BJ (cell line): Measurements from ENCODE around the gene RIMS1. TPM values are rescaled to one million over a fixed set of nuclear protein-coding genes. Genes with fewer than 3 reads are reported as not detected.

ENCODE experiments used
- CTCF ChIA-PET: fragments of 350-600 bp; formaldehyde crosslinking; extraction: SDS; loops from one replicate; lab custom pipeline; 2021; ENCODE audit warnings: antibody characterized with exemption, inconsistent platforms; lab: Yijun Ruan, JAX
- POLR2A ChIA-PET: fragments of 300-600 bp; sonication (Branson Sonifier 250); formaldehyde crosslinking; extraction: SDS; loops from one replicate; lab custom pipeline; 2021; ENCODE audit warnings: antibody characterized with exemption; lab: Charles Lee
- DNase-seq: peaks from one replicate; pipeline ENCODE4 v3.0.0-alpha.2; 2011; ENCODE audit warnings: low read depth
- H3K27me3 ChIP-seq: 2 replicates; pipeline ENCODE4 v1.6.0; 2011; ENCODE audit warnings: low read length; ENCODE audit not compliant: control insufficient read depth, insufficient read depth
- H3K36me3 ChIP-seq: 2 replicates; pipeline ENCODE4 v1.5.1; 2011; ENCODE audit warnings: low read length; ENCODE audit not compliant: control insufficient read depth, insufficient read depth
- H3K4me3 ChIP-seq: 2 replicates; pipeline ENCODE4 v1.5.1; 2011; ENCODE audit warnings: low read depth, mild to moderate bottlenecking, control low read depth, low read length
- CTCF ChIP-seq: IDR thresholded peaks from 2 replicates; pipeline ENCODE4 v1.5.1; 2011; ENCODE audit warnings: low read depth, mild to moderate bottlenecking, control low read depth, inconsistent platforms, low read length, moderate library complexity; ENCODE audit not compliant: insufficient read depth
- polyA plus RNA-seq: library from polyadenylated mRNA; depleted of rRNA; stranded (reverse); fragments of >200 nt; gene quantifications from 2 replicates; pipeline ENCODE4 v1.2.3, GENCODE V29; 2011

Gene RIMS1
- polyA plus RNA-seq, 1 experiment = 0.28 TPM

- no peak overlapping the region for H3K4me3 ChIP-seq
- DNase-seq = no peak
- TF ChIP-seq CTCF = no peak
- CTCF ChIA-PET = no interaction called here
- H3K36me3 ChIP-seq = no peaks in the 10 kb centered on the region
- POLR2A ChIA-PET = no interaction called here
- 0 out of 2 replicates have a peak, but pooled peaks cover 3% of the 10 kb centered on the region for H3K27me3 ChIP-seq
Measured at GRCh38 chr6:72049376-72049775, 163.0 kb downstream of the RIMS1 start.

GRCh38 chr6:72061286-72061685 is 174.9 kb downstream of the RIMS1 start:
- no peak for DNase-seq
- POLR2A ChIA-PET = no interaction called here
- no peak for TF ChIP-seq CTCF
- CTCF ChIA-PET = no interaction called here
- H3K27me3 ChIP-seq = no peaks in the 10 kb centered on the region
- no peaks in the 10 kb centered on the region for H3K36me3 ChIP-seq
- no peak overlapping the region for H3K4me3 ChIP-seq

- no peak for DNase-seq
- Histone ChIP-seq H3K27me3 (no peaks in the 10 kb centered on the region; the same call in 1 of the 2 replicates), H3K36me3 (no peaks in the 10 kb centered on the region), H3K4me3 (no peak overlapping the region)
- ChIA-PET CTCF (no interaction called here), POLR2A (no interaction called here)
- no peak for TF ChIP-seq CTCF
Measured at GRCh38 chr6:72064399-72064975, 178.1 kb downstream of the RIMS1 start.

- CTCF ChIA-PET = no interaction called here
- TF ChIP-seq CTCF = no peak
- H3K27me3 ChIP-seq = no peaks in the 10 kb centered on the region
- H3K4me3 ChIP-seq = no peak overlapping the region
- POLR2A ChIA-PET = no interaction called here
- no peaks in the 10 kb centered on the region for H3K36me3 ChIP-seq
- no peak for DNase-seq
Measured at GRCh38 chr6:72078096-72078495, 191.7 kb downstream of the RIMS1 start.

- ChIA-PET CTCF (no interaction called here), POLR2A (no interaction called here)
- no peak for DNase-seq
- no peaks in the 10 kb centered on the region for H3K36me3 ChIP-seq
- H3K27me3 ChIP-seq = no peaks in the 10 kb centered on the region; the same call in 1 of the 2 replicates
- no peak for TF ChIP-seq CTCF
- H3K4me3 ChIP-seq = no peak overlapping the region
Measured at GRCh38 chr6:72080260-72080941, 194.1 kb downstream of the RIMS1 start.
